Spinal cord (tissue), 10 donors: ENCODE measurements around the gene KRTAP19-7. TPM values are rescaled to one million over a fixed set of nuclear protein-coding genes. Genes with fewer than 3 reads are reported as not detected.

Experiments
- DNase-seq, 6 donors: peaks; one replicate each; pipeline versions ENCODE4 v3.0.0 to v3.0.0-alpha.2; 2013 to 2015; ENCODE audit warnings: low spot score in 6 of 6, low read depth in 4 of 6
- H3K27ac ChIP-seq: one replicate; pipeline ENCODE4 v1.5.1; 2013; ENCODE audit warnings: low read depth, low read length, control low read depth
- H3K27me3 ChIP-seq: one replicate; pipeline ENCODE4 v1.6.1; 2013; ENCODE audit warnings: low read length; ENCODE audit not compliant: control insufficient read depth, insufficient read depth
- H3K36me3 ChIP-seq: one replicate; pipeline ENCODE4 v1.6.1; 2013; ENCODE audit warnings: low read length; ENCODE audit not compliant: control insufficient read depth, insufficient read depth
- H3K4me1 ChIP-seq: one replicate; pipeline ENCODE4 v1.6.1; 2013; ENCODE audit warnings: low read length; ENCODE audit not compliant: control insufficient read depth, insufficient read depth
- H3K4me3 ChIP-seq: one replicate; pipeline ENCODE4 v1.5.1; 2013; ENCODE audit warnings: low read depth, low read length, control low read depth
- H3K9me3 ChIP-seq: one replicate; pipeline ENCODE4 v1.6.1; 2013; ENCODE audit warnings: low read length; ENCODE audit not compliant: control insufficient read depth, insufficient read depth
- WGBS: methylation state at CpG from one replicate; pipeline ENCODE4 v1.1.5; 2013; ENCODE audit warnings: missing lambda C conversion rate; ENCODE audit not compliant: insufficient coverage; 5-methylcytosine and 5-hydroxymethylcytosine counted together
- polyA plus RNA-seq, 2 donors: library from polyadenylated mRNA; unstranded; fragments of 120-200 nt; gene quantifications; one replicate each; pipeline ENCODE4 v1.2.1, GENCODE V29; 2013; ENCODE audit not compliant: insufficient read length in 2 of 2
- total RNA-seq, 2 donors: library from RNA; depleted of rRNA in 1 of 2; stranded (reverse); fragments of 120-200 nt in 1 of 2; fragments of >200 nt in 1 of 2; gene quantifications; one replicate each; pipeline versions ENCODE4 v1.2.3 to v1.2.4, GENCODE V29; 2013 to 2014
- donor health status: healthy.

The KRTAP19-7 gene
- total and polyA plus RNA-seq, 4 donors = not detected

DNA sequence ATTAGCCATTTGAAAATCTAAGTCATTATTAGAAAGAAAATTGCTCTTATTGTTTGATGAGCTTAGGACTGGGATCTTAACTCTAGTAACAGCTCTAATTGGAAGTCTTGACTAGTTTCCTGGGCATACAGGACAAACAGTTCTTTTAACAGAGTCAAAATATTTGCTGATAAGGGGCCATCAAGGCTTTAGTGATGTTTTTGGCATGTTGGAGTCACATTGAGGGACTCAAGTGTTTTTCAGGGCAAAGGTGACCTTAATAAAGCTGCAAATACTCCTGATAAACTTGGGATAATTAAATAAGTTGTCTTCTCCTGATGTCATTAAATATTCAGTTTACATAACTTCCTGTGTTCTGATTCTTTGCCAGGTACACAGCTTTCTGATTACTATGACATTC is 6.5 kb upstream of the KRTAP19-7 start:
- no peak for DNase-seq
- H3K4me3 ChIP-seq = no peak overlapping the region
- no peaks in the 10 kb centered on the region for H3K27me3 ChIP-seq

DNA sequence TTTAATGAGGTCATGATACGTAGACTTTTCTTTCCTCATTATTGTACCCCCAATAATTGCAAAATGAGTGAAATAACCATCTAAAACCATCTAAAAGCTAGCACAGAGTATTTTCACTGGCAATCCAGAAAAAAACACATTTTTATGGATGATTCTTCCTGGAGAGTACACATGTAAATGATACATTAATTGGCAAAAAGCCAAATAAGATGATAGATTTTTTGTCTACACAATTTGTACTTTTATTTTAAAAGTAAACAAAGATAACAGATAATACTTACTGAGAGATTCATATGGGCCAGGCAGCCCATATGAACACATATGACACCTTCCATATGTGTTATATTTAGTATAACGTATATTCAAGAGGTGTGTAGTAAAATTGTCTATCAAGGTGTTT is 2.5 kb upstream of the KRTAP19-7 start:
- H3K27me3 ChIP-seq = no peaks in the 10 kb centered on the region
- no peak overlapping the region for H3K27ac ChIP-seq
- no CpG with 5 or more reads among the region's 2 CpGs for WGBS
- DNase-seq = no peak
- H3K4me1 ChIP-seq = no peaks in the 10 kb centered on the region
- H3K9me3 ChIP-seq = no peaks in the 10 kb centered on the region
- H3K4me3 ChIP-seq = no peak overlapping the region
- no peaks in the 10 kb centered on the region for H3K36me3 ChIP-seq

More for the DNA sequence above, 6.5 kb upstream of the KRTAP19-7 start:
- Histone ChIP-seq H3K36me3 (no peaks in the 10 kb centered on the region), H3K9me3 (no peaks in the 10 kb centered on the region), H3K27ac (no peak overlapping the region), H3K4me1 (no peaks in the 10 kb centered on the region)

DNA sequence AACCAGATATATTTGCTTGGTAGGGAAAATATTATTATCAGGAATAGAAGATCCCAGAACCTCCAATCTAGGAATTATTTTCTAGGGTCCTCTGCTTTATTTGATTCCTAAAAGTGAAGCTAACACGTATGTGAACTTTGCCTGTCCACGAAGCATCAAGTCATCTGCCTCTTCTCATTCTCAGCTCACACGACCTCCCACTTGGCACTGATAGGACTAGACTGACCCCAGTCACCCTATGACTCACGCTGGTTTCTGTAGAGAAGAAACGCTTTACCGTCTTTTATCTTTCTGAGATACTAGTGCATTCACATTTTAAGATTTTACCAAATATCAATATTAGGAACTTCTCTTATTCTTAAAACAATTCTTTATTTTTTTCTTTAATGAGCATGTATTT is 2.0 kb upstream of the KRTAP19-7 start:
- 75% methylated on average over 6 of the region's 6 CpGs for WGBS
- Histone ChIP-seq H3K36me3 (no peaks in the 10 kb centered on the region), H3K27me3 (no peaks in the 10 kb centered on the region), H3K9me3 (no peaks in the 10 kb centered on the region), H3K27ac (no peak overlapping the region), H3K4me1 (no peaks in the 10 kb centered on the region), H3K4me3 (no peak overlapping the region)
- no peak for DNase-seq

DNA sequence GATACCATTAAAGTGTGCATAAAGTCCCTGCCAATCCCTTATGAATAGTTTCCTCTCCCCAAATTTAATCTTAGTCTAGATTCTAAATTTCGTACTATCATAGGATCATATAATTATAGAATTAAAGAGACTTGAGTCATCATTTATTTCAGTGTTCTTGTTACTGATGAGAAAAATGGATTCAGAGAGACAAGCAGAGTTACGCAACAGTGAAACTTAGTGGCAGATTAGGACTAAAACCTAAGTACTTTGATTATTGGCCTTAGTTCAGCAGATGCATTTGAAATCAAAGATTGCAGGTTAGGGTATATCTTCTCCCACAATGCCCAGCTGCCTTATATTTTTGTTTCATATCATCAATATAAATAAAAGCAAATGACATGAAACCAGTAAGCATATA is 843 bp upstream of the KRTAP19-7 start:
- 80% methylated on average over 1 of the region's 2 CpGs for WGBS
- no peaks in the 10 kb centered on the region for H3K36me3 ChIP-seq
- H3K4me3 ChIP-seq = no peak overlapping the region
- H3K27me3 ChIP-seq = no peaks in the 10 kb centered on the region
- DNase-seq = no peak
- no peaks in the 10 kb centered on the region for H3K4me1 ChIP-seq
- H3K9me3 ChIP-seq = no peaks in the 10 kb centered on the region
- no peak overlapping the region for H3K27ac ChIP-seq

DNA sequence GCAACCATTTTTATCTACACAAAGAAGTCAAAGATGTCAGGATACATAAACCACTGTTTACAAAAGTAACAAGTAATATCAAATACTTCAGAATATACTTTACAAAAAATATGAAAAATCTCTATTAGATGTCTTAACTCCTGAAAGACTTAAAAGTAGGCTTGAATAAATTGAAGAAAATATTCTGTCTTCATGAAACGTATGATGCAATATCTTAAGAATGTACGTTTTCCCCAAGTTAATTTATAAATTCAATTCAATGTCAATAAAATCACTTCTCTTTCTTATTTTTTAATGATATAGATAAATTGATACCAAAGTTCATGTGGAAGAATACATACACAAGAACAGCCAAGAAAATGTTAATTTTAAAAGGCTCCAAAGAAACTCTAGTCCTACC is 6.0 kb downstream of the KRTAP19-7 start:
- no peak overlapping the region for H3K27ac ChIP-seq
- no peaks in the 10 kb centered on the region for H3K27me3 ChIP-seq
- H3K4me3 ChIP-seq = no peak overlapping the region
- H3K36me3 ChIP-seq = no peaks in the 10 kb centered on the region
- H3K4me1 ChIP-seq = no peaks in the 10 kb centered on the region
- DNase-seq = no peak
- H3K9me3 ChIP-seq = peaks cover 3% of the 10 kb centered on the region
- WGBS = no CpG with 5 or more reads among the region's 2 CpGs

GRCh38 chr21:30552782-30553181 is 8.3 kb downstream of the KRTAP19-7 start:
- no peaks in the 10 kb centered on the region for H3K4me1 ChIP-seq
- WGBS = 75% methylated on average over 1 of the region's 1 CpG
- no peak for DNase-seq
- H3K9me3 ChIP-seq = peaks cover 3% of the 10 kb centered on the region
- H3K27ac ChIP-seq = no peak overlapping the region
- no peaks in the 10 kb centered on the region for H3K36me3 ChIP-seq
- H3K4me3 ChIP-seq = no peak overlapping the region
- H3K27me3 ChIP-seq = no peaks in the 10 kb centered on the region

- no peak for DNase-seq
- Histone ChIP-seq H3K4me3 (no peak within 1 kb of the TSS), H3K9me3 (no peaks in the 10 kb centered on the region), H3K4me1 (no peaks in the 10 kb centered on the region), H3K27ac (no peak within 1 kb of the TSS), H3K36me3 (no peaks in the 10 kb centered on the region), H3K27me3 (no peaks in the 10 kb centered on the region)
- WGBS = no CpG with 5 or more reads among the region's 1 CpG
Observed at GRCh38 chr21:30541764-30542163, 19.4 kb downstream of the KRTAP19-7 start, which contains the start of gene KRTAP19-6. Gene KRTAP19-6, minus strand, starts transcription at chr21:30541864. Its CDS starts 31 bp downstream, at chr21:30541833.

DNA sequence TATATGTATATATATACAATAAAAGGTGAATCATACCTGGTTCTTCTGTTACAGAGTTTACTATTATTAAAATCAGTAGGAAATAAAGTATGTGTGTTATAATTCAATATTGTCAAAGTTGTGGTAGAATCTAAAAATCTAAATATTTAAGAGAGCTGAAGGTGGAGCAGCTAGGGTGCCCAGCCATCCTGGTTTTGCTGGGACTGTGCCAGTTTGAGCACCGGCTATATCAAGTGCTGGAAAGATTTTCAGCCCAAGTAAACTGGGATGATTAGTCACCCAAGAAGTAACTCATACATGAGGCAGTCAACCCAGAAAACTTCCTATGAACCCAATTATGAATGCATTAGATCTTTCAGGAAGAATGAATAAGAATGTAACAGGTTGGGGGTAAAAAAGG is 42.2 kb downstream of the KRTAP19-7 start:
- no CpG with 5 or more reads among the region's 1 CpG for WGBS
- Histone ChIP-seq H3K27me3 (no peaks in the 10 kb centered on the region), H3K36me3 (no peaks in the 10 kb centered on the region), H3K9me3 (no peaks in the 10 kb centered on the region), H3K4me1 (no peaks in the 10 kb centered on the region), H3K4me3 (no peak overlapping the region), H3K27ac (no peak overlapping the region)
- DNase-seq = no peak

DNA sequence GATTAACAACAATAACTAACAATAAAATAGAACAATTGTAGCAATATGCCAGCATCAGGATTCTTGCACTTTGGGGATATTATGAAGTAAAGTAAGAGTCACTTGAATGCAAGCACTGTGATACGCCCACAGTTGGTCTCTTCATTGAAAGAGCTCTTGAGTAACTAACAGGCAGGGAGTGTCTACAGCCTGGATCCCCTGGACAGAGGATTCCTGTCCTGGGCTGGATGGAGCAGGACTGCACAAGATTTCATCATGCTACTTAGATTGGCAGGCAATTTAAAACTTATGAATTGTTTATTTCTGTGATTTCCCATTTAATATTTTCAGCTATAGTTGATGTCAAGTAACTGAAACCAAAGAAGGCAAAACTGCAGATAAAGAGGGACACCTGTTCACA is 45.4 kb downstream of the KRTAP19-7 start:
- Histone ChIP-seq H3K27me3 (no peaks in the 10 kb centered on the region), H3K27ac (no peak overlapping the region), H3K4me1 (no peaks in the 10 kb centered on the region), H3K4me3 (no peak overlapping the region), H3K9me3 (no peaks in the 10 kb centered on the region), H3K36me3 (no peaks in the 10 kb centered on the region)
- WGBS = 86% methylated on average over 1 of the region's 1 CpG
- peak in 1 of 6 donors; percentile 1 for DNase-seq
